ENCODE measurements around the gene MRTFA.

MRTFA gene

DNA sequence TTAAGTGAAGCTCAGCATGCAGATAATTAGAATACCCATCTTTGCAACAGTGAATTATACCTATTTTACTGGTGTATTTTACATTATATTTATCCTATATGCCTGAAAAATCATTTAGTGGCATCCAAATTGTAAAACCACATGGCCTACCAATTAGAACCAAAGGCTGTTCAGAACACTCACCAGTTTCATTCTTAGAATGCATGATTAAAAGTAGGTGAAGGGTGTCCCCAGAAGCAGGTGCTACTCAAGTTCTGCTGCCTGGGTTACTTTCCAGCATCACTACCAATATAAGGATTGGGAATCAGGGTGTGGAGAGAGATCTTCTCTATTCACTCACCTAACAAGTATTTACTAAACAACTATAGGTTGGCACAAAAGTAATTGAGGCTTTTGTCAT lies 162.8 kb downstream of the MRTFA start:
- H3K4me3 ChIP-seq (replicated peaks; ENCODE audit: low read depth, low read length), result no peak overlapping the region
- DNase-seq (ENCODE audit: extremely low read depth, low read depth), result no peak
- TF ChIP-seq, protein P1, sequence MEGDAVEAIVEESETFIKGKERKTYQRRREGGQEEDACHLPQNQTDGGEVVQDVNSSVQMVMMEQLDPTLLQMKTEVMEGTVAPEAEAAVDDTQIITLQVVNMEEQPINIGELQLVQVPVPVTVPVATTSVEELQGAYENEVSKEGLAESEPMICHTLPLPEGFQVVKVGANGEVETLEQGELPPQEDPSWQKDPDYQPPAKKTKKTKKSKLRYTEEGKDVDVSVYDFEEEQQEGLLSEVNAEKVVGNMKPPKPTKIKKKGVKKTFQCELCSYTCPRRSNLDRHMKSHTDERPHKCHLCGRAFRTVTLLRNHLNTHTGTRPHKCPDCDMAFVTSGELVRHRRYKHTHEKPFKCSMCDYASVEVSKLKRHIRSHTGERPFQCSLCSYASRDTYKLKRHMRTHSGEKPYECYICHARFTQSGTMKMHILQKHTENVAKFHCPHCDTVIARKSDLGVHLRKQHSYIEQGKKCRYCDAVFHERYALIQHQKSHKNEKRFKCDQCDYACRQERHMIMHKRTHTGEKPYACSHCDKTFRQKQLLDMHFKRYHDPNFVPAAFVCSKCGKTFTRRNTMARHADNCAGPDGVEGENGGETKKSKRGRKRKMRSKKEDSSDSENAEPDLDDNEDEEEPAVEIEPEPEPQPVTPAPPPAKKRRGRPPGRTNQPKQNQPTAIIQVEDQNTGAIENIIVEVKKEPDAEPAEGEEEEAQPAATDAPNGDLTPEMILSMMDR (IDR thresholded peaks at IDR 0.05; ENCODE audit: low read depth, low read length, missing control alignments), result no peak

DNA sequence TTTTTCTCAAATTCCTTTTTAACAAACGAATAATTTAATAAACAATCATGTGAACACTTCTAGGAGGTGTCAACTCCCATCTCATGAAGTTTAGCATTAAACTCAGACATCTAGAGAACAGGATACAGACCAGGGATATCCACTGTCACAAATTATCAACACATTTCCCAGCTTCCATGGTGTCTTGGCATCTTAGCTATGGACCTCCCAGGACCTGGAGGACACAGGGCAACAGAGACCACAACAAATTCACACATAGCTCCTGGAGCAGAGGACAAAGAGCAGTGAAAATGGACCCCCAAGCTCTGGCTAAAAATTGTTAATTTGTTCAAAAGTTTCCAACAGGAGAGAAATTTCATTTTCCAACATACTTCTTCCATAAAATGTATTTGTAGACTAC lies 163.9 kb downstream of the MRTFA start:
- TF ChIP-seq, protein P1 (IDR thresholded peaks at IDR 0.05; ENCODE audit: low read depth, low read length, missing control alignments), result no peak
- DNase-seq (ENCODE audit: extremely low read depth, low read depth), result no peak
- H3K4me3 ChIP-seq (replicated peaks; ENCODE audit: low read depth, low read length), result no peak overlapping the region

- TF ChIP-seq, protein P1 (IDR thresholded peaks at IDR 0.05; ENCODE audit: low read depth, low read length, missing control alignments), result no peak
- DNase-seq (ENCODE audit: extremely low read depth, low read depth), result no peak
- no peak overlapping the region for H3K4me3 ChIP-seq (replicated peaks; ENCODE audit: low read depth, low read length)
Observed at GRCh38 chr22:40472051-40472450, 164.5 kb downstream of the MRTFA start.

GRCh38 chr22:40469181-40469580 lies 167.3 kb downstream of the MRTFA start:
- no peak for DNase-seq (ENCODE audit: extremely low read depth, low read depth)
- H3K4me3 ChIP-seq (replicated peaks; ENCODE audit: low read depth, low read length), result no peak overlapping the region
- TF ChIP-seq, protein P1 (IDR thresholded peaks at IDR 0.05; ENCODE audit: low read depth, low read length, missing control alignments), result no peak

- no peak for DNase-seq (ENCODE audit: extremely low read depth, low read depth)
Observed at GRCh38 chr22:40468616-40469015, 167.9 kb downstream of the MRTFA start.

GRCh38 chr22:40466976-40467375 lies 169.5 kb downstream of the MRTFA start:
- TF ChIP-seq, protein P1 (IDR thresholded peaks at IDR 0.05; ENCODE audit: low read depth, low read length, missing control alignments), result no peak
- H3K4me3 ChIP-seq (replicated peaks; ENCODE audit: low read depth, low read length), result no peak overlapping the region
- no peak for DNase-seq (ENCODE audit: extremely low read depth, low read depth)

More at GRCh38 chr22:40468616-40469015, 167.9 kb downstream of the MRTFA start:
- TF ChIP-seq, protein P1 (IDR thresholded peaks at IDR 0.05; ENCODE audit: low read depth, low read length, missing control alignments), result no peak
- no peak overlapping the region for H3K4me3 ChIP-seq (replicated peaks; ENCODE audit: low read depth, low read length)

GRCh38 chr22:40463683-40464082 lies 172.8 kb downstream of the MRTFA start:
- no peak overlapping the region for H3K4me3 ChIP-seq (replicated peaks; ENCODE audit: low read depth, low read length)
- TF ChIP-seq, protein P1 (IDR thresholded peaks at IDR 0.05; ENCODE audit: low read depth, low read length, missing control alignments), result no peak
- no peak for DNase-seq (ENCODE audit: extremely low read depth, low read depth)

Measured in HFF-Myc (cell line).